ENCODE measurements around the gene ENPP1. TPM values are rescaled to one million over a fixed set of nuclear protein-coding genes. Genes with fewer than 3 reads are reported as not detected.

ENPP1 gene
- total RNA-seq, 1 donor from 2014 or later = 13.4 TPM

DNA sequence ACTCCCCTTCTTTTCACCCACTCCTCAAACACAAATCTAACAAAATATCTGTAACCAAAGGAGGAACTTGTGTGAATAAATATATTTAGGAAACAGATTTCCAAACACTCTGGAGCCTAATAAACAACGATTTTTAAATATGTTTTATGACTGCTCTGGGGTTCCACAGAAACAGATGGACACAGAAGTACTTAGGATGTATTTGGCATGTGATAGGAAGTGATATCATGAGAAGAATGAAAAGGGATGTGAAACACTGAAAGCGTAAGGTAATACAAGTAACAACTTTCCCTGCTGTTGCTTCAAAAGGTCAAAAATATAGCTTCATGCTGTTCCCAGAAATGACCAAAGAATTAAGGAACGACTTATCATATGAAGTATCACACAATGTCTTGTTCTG, 26.1 kb upstream of the ENPP1 start:
- ATAC-seq (no peak), DNase-seq (ENCODE audit: low spot score) (no peak)
- intact Hi-C loops (cut with DNase I) = no loop called here

GRCh38 chr6:131782764-131783163, 25.1 kb upstream of the ENPP1 start:
- ATAC-seq (no peak), DNase-seq (ENCODE audit: low spot score) (no peak)
- intact Hi-C loops (cut with DNase I) = no loop called here

DNA sequence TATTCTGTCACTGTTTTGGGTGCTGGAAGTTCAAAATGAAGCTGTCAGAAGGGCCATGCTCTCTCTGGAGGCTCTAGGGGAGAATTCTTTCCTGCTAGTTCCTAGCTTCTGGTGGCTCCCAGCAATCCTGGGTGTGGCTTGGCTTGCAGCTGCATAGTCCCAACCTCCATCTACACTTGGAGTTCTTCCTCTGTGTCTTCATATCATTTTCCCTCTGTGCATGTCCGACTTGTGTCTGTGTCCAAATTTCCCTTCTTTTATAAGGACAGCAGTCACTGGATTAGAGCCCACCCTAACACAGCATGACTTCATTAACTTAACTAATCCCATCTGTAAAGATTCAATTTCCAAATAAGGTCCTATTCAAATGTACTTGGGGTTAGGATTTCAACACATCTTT, 23.3 kb upstream of the ENPP1 start:
- ATAC-seq = peak; percentile 84
- DNase-seq (ENCODE audit: low spot score) = no peak
- intact Hi-C loops (cut with DNase I) = no loop called here

DNA sequence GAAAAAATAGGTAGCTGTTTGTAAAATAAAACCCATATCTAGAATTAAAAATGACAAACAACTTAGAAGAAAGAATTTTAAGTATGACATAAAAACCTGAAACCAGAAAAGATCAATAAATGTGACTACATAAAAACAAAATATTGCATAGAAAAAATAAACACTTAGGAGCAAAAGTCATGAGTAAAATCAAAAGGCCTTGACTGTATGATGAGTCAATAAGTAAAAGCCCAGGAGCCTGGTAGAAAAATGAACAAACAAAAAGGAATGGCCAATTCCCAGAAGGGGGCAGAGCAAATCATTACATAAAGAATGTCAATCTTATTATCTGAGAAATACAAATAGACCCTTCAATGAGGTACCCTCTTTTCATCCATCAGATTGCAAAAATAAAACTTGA, 20.7 kb upstream of the ENPP1 start:
- intact Hi-C loops (cut with DNase I) = no loop called here
- DNase-seq (ENCODE audit: low spot score) = no peak
- ATAC-seq = no peak

GRCh38 chr6:131787766-131788712, 19.8 kb upstream of the ENPP1 start:
- intact Hi-C loops (cut with DNase I) = loop anchor here (2.0 kb wide), 1 partner anchor 25 kb away; no protein-coding TSS in a partner anchor
- DNase-seq (ENCODE audit: low spot score) (no peak), ATAC-seq (peak; percentile 82)

DNA sequence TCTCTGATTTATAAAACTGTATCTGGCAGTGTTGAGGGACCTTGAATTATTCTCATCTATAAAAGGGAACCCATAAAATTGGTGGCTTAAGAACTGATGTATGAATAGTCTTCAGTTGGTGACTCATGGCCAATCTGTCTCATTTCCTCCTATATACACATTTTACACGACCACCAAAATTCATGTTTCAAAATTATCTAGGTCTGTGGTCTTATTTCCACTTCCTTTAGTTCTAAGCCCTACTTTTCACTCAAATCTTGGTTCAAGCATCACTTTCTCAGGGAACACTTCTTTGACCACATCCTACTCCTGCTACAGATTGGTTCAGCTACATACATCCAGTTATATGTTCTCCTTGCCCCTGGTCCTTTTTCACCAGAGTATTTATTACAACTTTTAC, 18.6 kb upstream of the ENPP1 start:
- DNase-seq (ENCODE audit: low spot score) = no peak
- intact Hi-C loops (cut with DNase I) = loop anchor here (2.0 kb wide), 1 partner anchor 24 kb away; no protein-coding TSS in a partner anchor
- no peak for ATAC-seq

DNA sequence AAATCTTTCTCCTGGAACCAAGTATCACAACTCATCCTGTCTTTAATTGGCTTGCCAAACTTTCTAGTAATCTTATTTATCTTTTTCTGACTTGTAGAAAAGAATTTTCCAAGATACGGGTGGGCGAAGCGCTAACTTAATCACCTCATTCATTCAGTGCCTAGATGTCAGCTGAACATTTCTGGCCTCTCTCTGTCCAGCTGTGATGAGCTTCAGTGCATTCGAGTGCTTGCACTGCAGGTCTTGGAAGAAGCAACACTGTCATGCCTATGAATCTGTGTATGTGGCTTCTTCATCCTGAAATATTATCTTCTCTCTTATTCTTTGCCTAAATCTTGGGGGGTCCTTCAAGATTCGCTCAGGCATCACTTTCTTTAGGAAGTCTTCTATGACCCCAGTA, 16.3 kb upstream of the ENPP1 start:
- DNase-seq (ENCODE audit: low spot score) = no peak
- intact Hi-C loops (cut with DNase I) = no loop called here
- ATAC-seq = no peak

GRCh38 chr6:131792091-131792496, 15.7 kb upstream of the ENPP1 start:
- DNase-seq (ENCODE audit: low spot score) (no peak), ATAC-seq (no peak)
- intact Hi-C loops (cut with DNase I) = no loop called here

DNA sequence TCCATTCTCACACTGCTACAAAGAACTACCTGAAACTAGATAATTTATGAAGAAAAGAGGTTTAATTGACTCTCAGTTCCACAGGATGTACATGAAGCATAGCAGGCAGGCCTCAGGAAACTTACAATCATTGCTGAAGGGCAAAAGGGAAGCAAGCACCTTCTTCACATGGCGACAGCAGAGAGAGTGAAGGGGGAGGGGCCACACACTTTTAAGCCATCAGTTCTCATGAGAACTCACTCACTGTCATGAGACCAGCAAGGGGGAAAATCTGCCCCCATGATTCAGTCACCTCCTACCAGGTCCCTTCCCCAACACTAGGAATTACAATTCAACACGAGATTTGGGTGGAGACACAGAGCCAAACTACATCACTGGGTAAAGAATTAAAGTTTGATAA, 12.5 kb upstream of the ENPP1 start:
- DNase-seq (ENCODE audit: low spot score) = no peak
- ATAC-seq = no peak
- intact Hi-C loops (cut with DNase I) = no loop called here

GRCh38 chr6:131802347-131802746, 5.5 kb upstream of the ENPP1 start:
- ATAC-seq (no peak), DNase-seq (ENCODE audit: low spot score) (no peak)
- intact Hi-C loops (cut with DNase I) = no loop called here

- intact Hi-C loops (cut with DNase I) = no loop called here
- ATAC-seq = no peak
- DNase-seq (ENCODE audit: low spot score) = no peak
Observed at GRCh38 chr6:131803007-131803769, 4.6 kb upstream of the ENPP1 start.

GRCh38 chr6:131804131-131804530, 3.7 kb upstream of the ENPP1 start:
- ATAC-seq = no peak
- intact Hi-C loops (cut with DNase I) = no loop called here
- DNase-seq (ENCODE audit: low spot score) = no peak

DNA sequence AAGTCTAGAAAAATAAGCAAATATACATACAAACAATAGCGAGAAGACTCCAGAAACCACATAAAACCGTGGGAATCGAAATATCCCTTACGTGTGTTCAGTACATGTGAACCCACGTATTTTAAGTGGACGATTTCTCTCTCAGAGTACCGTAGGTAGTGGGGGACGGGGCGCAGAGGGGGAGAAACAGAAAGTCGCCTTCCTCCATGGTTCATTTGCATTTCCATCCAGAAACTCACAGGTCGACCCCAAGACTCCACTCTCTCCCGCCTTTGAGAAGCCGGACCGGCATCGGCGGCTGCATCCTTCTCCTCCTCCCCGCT, 538 bp upstream of the ENPP1 start:
- no peak for ATAC-seq
- intact Hi-C loops (cut with DNase I) = no loop called here
- DNase-seq (ENCODE audit: low spot score) = no peak

DNA sequence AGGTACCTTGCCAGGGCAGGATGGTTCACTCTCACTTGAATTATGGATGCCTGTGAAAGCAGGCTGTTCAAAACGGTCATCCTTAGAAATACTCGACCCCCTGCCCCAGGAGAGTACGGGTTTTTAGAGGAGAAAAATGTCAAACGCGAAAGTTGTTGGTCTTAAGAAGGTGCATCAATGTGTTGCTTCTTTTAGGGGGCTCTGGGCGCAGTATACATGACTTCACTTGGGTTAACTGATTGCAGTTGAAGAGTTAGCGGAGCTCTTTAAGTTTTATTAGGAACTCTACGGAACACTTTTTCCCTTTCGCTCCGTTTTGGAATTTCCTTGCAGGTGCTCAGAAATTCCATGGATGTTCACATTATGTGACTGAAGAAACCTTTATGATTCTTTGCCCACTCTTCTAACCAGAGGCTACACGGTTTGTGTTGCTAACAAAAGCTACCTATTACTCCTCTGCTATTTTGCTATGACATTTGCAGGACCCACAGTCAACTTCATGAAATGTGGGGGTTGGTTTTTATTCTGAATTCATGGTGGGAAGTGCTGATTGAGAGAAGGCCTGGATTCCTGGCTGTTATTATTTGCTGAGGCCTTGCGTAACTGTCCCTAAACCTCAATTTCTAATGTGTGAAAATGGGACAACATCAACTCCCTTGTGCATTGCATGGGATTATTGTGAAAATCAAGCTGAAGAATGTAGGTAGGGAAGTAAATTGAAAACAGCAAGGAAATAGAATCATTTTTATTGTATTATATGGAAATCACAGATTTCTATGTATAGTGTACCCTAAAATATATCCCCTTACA, 845 bp downstream of the ENPP1 start:
- DNase-seq (ENCODE audit: low spot score) (no peak), ATAC-seq (no peak)
- intact Hi-C loops (cut with DNase I) = no loop called here

- no peak for ATAC-seq
- no peak for DNase-seq (ENCODE audit: low spot score)
- intact Hi-C loops (cut with DNase I) = no loop called here
Observed at GRCh38 chr6:131811500-131811899, 3.7 kb downstream of the ENPP1 start.

DNA sequence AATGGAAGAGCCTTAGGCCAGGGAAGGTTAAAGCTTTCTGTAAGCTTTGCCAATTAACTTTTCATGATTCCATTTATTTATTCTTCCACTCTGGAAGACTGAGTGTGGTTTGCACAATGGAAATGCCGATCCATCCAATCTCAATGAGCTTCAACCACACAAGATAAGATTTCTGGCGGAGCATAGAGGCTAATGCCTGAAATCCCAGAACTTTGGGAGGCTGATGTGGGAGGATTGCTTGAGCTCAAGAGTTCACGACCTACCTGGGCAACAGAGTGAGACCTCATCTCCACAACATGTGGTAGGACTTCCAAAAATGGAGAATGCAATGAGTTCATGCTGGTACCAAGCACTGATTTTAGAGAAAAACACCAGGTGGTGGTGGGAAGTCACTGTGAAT, 6.2 kb downstream of the ENPP1 start:
- intact Hi-C loops (cut with DNase I) = loop anchor here (2.0 kb wide), 1 partner anchor 25 kb away; no protein-coding TSS in a partner anchor
- no peak for ATAC-seq
- DNase-seq (ENCODE audit: low spot score) = no peak

- no peak for ATAC-seq
- no peak for DNase-seq (ENCODE audit: low spot score)
- intact Hi-C loops (cut with DNase I) = no loop called here
Observed at GRCh38 chr6:131816869-131817268, 9.0 kb downstream of the ENPP1 start.

GRCh38 chr6:131819572-131820124, 11.8 kb downstream of the ENPP1 start:
- DNase-seq (ENCODE audit: low spot score) = no peak

More at GRCh38 chr6:131819572-131820124, 11.8 kb downstream of the ENPP1 start:
- intact Hi-C loops (cut with DNase I) = no loop called here
- ATAC-seq = no peak

All from sciatic nerve (tissue), 2 donors.